Aorta (tissue), 5 donors: ENCODE results near the gene DHPS. TPM values are rescaled to one million over a fixed set of nuclear protein-coding genes. Genes with fewer than 3 reads are reported as not detected.

ENCODE experiments used
- ATAC-seq: fragments of 200-7000 bp; cut with Tn5 transposase; one replicate; pipeline ENCODE4 v1.9.1; 2022; ENCODE audit warnings: moderate library complexity; ENCODE audit not compliant: low FRiP score
- DNase-seq, 2 donors: peaks; one replicate each; pipeline ENCODE4 v3.0.0-alpha.2; 2020
- H3K27ac ChIP-seq, 2 donors: one replicate each; pipeline ENCODE4 v1.5.1; 2013; ENCODE audit warnings: low read length in 2 of 2, mild to moderate bottlenecking in 2 of 2, moderate library complexity in 2 of 2, control low read depth in 1 of 2, inconsistent platforms in 1 of 2, low read depth in 1 of 2
- H3K27me3 ChIP-seq, 2 donors: one replicate each; pipeline ENCODE4 v1.6.1; 2013; ENCODE audit warnings: control low read depth in 1 of 2, low read length in 1 of 2, mild to moderate bottlenecking in 1 of 2, moderate library complexity in 1 of 2; ENCODE audit not compliant: insufficient read depth in 2 of 2, control insufficient read depth in 1 of 2
- H3K36me3 ChIP-seq, 2 donors: one replicate each; pipeline ENCODE4 v1.6.1; 2013; ENCODE audit warnings: control low read depth in 1 of 2, low read length in 1 of 2, mild to moderate bottlenecking in 1 of 2; ENCODE audit not compliant: insufficient read depth in 2 of 2, control insufficient read depth in 1 of 2
- H3K4me1 ChIP-seq, 2 donors: one replicate each; pipeline ENCODE4 v1.6.1; 2013; ENCODE audit warnings: low read length in 2 of 2, control low read depth in 1 of 2, mild to moderate bottlenecking in 1 of 2, moderate library complexity in 1 of 2; ENCODE audit not compliant: insufficient read depth in 2 of 2, control insufficient read depth in 1 of 2
- H3K4me3 ChIP-seq, 2 donors: one replicate each; pipeline ENCODE4 v1.5.1; 2013; ENCODE audit warnings: low read length in 2 of 2, control low read depth in 1 of 2, mild to moderate bottlenecking in 1 of 2
- H3K9me3 ChIP-seq: one replicate; pipeline ENCODE4 v1.6.1; 2013; ENCODE audit warnings: mild to moderate bottlenecking, low read length; ENCODE audit not compliant: control insufficient read depth
- WGBS, 2 donors: extraction: QIAGEN DNeasy Blood & Tissue Kit; methylation state at CpG; one replicate each; pipeline ENCODE4 v1.1.7; 2013; 5-methylcytosine and 5-hydroxymethylcytosine counted together
- intact Hi-C, 2 donors: fragments of 100-400 bp; cut with DNase I; formaldehyde crosslinking; loops; one replicate each; pipeline versions ENCODE4 v1.14.2 to v1.15.0; 2022
- polyA plus RNA-seq, 2 donors: library from polyadenylated mRNA; stranded (reverse); fragments of 200-250 nt; gene quantifications; one replicate each; pipeline ENCODE4 v1.2.3, GENCODE V29; 2013
- total RNA-seq, 2 donors: library from RNA; stranded (reverse); fragmentation: NEBNext Ultra II Directional; extraction: Animal tissue kit (Norgen Biotek cat#: 25700); gene quantifications; one replicate each; pipeline ENCODE4 v1.2.1, GENCODE V29; 2021
- donor health status: healthy with polysubstance abuse.
- donor health status: Bipolar disorder and iron deficiency.
- donor health status: DM: no; HTN: no; CAD: no.
- donor health status: DM: no; HTN: no; CAD: no.
- donor health status: DM: yes; HTN: yes; CAD: no.

Gene DHPS
- total and polyA plus RNA-seq, 4 donors: 42.7 to 94.8 (median 62.0) TPM

DNA sequence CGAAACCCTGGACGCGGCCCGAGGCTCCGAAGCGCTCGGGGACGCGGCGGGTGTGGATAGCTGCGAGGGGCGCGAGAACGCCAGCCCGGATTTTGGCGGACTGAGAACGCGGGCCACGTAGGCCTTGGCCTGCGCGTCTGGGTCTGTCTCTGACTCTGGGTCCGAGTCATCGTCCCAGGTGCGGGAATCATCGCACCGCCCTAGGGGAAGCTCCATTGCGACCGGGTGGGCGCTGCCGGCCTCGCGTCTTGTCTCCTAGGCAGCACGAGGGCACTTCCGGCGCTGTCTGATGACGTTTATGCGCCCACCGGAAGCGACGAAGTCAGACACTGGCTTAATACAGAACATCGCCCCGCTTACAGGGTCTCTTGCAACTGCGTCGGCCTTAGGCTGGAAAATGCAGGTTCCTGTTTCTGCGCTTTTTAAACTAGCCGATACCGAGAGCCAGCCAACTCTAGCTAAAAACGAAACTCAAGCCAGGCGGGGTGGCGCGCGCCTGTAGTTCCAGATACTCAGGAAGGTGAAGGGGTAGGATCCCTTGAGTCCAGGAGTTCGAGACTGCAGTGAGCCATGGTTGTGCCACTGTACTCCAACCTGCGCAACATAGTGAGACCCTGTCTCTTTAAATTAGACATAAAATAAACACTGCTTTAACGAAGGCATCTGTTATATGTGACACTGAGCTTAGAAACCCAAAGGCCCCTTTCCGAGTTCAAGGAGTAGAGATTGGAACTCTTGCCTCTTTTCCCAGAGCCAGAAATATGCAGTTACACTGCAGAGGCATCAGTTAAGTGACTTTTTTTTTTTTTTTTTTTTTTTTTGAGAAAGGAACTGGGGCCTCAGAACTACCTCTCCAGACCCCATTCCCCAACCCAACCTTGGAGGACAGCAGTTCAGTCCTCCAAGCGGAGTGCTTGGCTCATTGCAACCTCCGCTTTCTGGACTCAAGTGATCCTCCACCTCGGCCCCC is 15.0 kb upstream of the DHPS start, which contains the start of gene FBXW9:
Gene FBXW9, minus strand, starts transcription at position 266 of the 970 bp plus-strand sequence. Its CDS starts 50 bp downstream, at position 216.
- no peaks in the 10 kb centered on the region for H3K9me3 ChIP-seq
- no peaks in the 10 kb centered on the region for H3K27me3 ChIP-seq
- 6% methylated on average over 59 of the region's 59 CpGs for WGBS, 2 donors
- H3K27ac ChIP-seq: peak within 1 kb of the TSS in 1 of 2 donors; percentile 82
- ATAC-seq (peak; percentile 94), DNase-seq (peak; percentile 97 to 99)
- H3K4me3 ChIP-seq: peak within 1 kb of the TSS; percentile 65 to 74
- no peaks in the 10 kb centered on the region for H3K36me3 ChIP-seq
- intact Hi-C loops: no loop called here
- no peaks in the 10 kb centered on the region for H3K4me1 ChIP-seq

DNA sequence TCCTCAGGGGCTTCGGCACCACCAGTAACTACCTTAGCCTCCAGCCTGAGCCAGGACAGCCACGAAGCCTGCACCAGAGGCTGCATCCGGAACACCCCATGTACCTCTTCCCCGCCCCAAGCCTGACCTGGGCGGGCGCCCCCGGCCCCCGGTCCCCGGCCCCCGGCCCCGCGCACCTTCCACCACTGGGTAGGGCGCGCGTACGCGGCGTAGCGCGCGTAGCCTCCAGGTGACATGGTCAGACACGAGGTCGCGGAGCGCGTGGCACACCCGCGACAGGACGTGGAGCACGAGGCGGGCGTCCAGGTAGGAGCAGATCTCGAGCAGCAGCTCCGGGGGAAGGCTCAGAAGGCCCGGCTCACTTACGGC is 14.3 kb upstream of the DHPS start:
- WGBS, 2 donors: 2 to 3% methylated on average over 35 to 36 of the region's 36 CpGs
- no peaks in the 10 kb centered on the region for H3K4me1 ChIP-seq
- DNase-seq: no peak
- no peak overlapping the region for H3K27ac ChIP-seq
- intact Hi-C loops: no loop called here
- H3K9me3 ChIP-seq: no peaks in the 10 kb centered on the region
- no peak for ATAC-seq
- H3K36me3 ChIP-seq: no peaks in the 10 kb centered on the region
- peak overlapping the region; percentile 65 to 74 for H3K4me3 ChIP-seq
- H3K27me3 ChIP-seq: no peaks in the 10 kb centered on the region

DNA sequence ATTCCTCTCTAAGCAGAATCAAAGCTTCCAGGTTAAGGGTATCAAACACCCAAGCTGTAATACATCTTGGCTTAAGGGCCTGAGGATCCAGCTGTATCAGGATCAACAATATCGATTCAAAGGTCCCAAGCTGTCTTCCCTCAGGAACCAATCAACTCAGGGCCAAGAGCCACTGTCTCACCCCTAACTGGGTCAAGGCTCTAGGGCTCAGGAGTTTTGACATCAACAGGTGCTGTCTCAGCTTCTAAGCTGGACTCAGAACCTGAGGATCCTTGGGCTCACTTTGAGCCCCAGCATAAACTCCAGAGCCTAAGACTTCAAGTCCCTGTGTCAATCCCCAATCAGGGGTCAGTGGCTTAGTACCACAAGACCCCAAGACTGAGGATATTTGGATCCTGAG is 13.8 kb upstream of the DHPS start:
- no peaks in the 10 kb centered on the region for H3K36me3 ChIP-seq
- no peak for ATAC-seq
- intact Hi-C loops: no loop called here
- H3K9me3 ChIP-seq: no peaks in the 10 kb centered on the region
- H3K4me1 ChIP-seq: no peaks in the 10 kb centered on the region
- H3K27me3 ChIP-seq: no peaks in the 10 kb centered on the region
- no peak overlapping the region for H3K27ac ChIP-seq
- 88 to 90% methylated on average over 1 of the region's 1 CpG for WGBS, 2 donors
- DNase-seq: no peak
- no peak overlapping the region for H3K4me3 ChIP-seq

DNA sequence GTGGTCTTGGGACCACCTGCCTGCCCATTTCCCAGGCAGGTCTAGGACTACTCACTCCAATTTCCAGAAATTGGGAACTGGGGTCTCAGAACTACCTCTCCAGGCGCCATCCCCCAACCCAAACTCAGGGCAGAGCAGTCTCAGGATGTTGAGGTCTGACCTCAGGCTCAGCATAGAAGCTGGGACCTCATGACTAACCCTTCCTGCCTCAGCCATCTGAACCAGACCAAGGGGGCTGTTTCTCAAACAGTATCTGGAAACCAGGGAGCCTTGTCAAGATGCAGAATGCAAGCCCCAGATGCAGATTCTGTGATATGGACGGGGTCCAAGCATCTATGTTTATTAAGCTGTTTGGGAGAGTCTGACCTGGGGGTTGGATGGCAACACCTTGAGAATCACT is 13.4 kb upstream of the DHPS start:
- Histone ChIP-seq H3K36me3 (no peaks in the 10 kb centered on the region), H3K4me1 (no peaks in the 10 kb centered on the region), H3K27ac (no peak overlapping the region), H3K27me3 (no peaks in the 10 kb centered on the region), H3K9me3 (no peaks in the 10 kb centered on the region), H3K4me3 (no peak overlapping the region)
- intact Hi-C loops: no loop called here
- no peak for DNase-seq
- 65 to 73% methylated on average over 2 of the region's 2 CpGs for WGBS, 2 donors
- ATAC-seq: no peak

DNA sequence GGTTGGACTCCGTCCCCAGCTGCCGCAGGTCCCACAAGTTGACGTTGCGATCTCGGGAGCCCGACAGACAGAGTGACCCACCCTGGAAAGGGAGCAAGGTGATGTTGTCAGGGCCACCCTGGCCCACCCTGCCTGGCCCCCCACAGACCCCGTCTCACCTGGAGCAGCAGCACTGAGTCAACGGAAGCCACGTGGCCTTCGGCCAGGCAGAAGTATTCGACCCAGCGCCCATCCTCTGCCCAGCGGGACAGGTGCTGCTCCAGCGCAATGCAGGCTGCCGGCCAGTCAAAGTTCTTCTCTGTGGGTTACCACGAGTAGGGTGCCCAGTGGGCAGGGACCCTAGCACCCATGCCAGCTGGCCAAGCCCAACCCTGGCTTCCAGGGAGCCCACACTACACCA is 13.0 kb upstream of the DHPS start:
- no peaks in the 10 kb centered on the region for H3K9me3 ChIP-seq
- intact Hi-C loops: no loop called here
- ATAC-seq (no peak), DNase-seq (no peak)
- no peaks in the 10 kb centered on the region for H3K36me3 ChIP-seq
- H3K27me3 ChIP-seq: no peaks in the 10 kb centered on the region
- no peaks in the 10 kb centered on the region for H3K4me1 ChIP-seq
- H3K27ac ChIP-seq: no peak overlapping the region
- WGBS, 2 donors: 89 to 90% methylated on average over 16 of the region's 16 CpGs
- no peak overlapping the region for H3K4me3 ChIP-seq

DNA sequence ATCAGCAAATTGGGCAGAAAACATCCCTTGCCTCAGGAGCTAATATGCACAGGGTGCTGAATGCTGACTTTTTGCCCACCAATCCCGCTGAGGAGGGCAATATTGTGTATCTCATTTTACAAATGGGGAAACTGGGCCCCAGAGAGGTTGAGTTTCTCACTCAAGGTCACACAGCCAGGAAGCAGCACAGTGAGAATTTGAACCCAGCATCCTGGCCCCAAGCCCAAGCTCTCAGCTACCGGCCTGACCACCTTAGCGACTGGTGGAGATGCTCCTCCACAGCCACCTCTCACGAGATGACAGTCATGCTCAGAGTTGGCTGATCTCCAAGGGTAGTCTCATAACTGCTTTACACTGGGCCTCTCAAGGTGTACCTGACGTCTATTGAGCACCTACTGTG is 11.3 kb upstream of the DHPS start:
- Histone ChIP-seq H3K27ac (no peak overlapping the region), H3K9me3 (no peaks in the 10 kb centered on the region), H3K4me1 (no peaks in the 10 kb centered on the region), H3K36me3 (no peaks in the 10 kb centered on the region), H3K27me3 (no peaks in the 10 kb centered on the region), H3K4me3 (no peak overlapping the region)
- ATAC-seq (no peak), DNase-seq (no peak)
- intact Hi-C loops: no loop called here
- 79 to 86% methylated on average over 5 of the region's 5 CpGs for WGBS, 2 donors

DNA sequence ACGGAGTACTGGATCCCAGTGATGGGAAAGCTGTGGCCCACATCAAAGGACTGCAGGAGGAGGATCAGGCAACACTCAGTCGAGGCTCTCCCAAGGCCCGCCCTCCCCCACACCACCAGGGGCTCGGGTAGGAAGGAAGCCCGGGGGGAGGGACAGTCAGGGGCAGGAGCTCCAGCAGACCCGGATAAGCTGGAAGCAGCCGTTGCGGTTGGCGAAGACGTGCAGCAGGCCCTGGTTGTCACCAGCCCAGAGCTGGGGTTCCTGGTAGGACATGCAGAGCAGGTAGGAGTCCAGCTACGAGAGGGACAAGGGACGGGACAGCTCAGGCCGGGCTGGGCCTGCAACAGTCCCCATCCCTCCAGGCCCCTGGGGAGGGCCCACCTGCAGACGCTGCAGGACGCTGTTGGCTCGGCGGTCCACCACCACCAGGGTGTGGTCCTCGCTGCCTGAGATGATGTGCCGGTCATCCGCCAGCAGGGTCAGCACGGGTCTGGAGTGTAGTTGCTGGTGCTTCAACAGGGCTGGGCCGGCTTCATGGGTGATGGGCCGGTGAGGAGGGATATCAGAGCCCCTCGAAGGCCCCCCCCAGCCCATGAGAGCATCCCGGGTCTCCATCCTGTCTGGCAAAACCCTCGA is 8.0 kb upstream of the DHPS start:
- Histone ChIP-seq H3K9me3 (no peaks in the 10 kb centered on the region), H3K4me1 (no peaks in the 10 kb centered on the region), H3K27ac (no peak overlapping the region), H3K27me3 (no peaks in the 10 kb centered on the region), H3K4me3 (no peak overlapping the region), H3K36me3 (no peaks in the 10 kb centered on the region)
- DNase-seq: no peak
- 83% methylated on average over 26 of the region's 26 CpGs for WGBS, 2 donors
- ATAC-seq: no peak
- intact Hi-C loops: no loop called here

DNA sequence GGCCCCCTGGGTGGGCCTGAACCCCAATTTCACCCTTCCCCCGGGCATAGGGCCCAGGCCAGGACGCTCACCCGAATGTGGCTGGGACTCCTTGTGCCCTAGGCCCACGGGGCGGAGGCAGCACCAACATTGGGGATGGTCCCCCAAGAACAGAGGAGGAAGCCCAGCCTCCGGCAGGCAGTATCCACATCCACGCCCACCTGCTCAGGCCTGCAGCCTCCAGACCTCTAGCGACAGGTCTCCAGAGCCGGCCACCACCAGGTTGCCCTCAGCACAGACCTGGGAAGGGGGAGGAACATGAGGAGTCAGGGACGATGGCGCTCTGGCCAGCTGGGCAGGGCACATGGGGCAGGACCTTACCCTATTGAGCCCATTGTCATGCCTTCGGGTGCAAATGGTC is 7.3 kb upstream of the DHPS start:
- Histone ChIP-seq H3K36me3 (no peaks in the 10 kb centered on the region), H3K4me3 (no peak overlapping the region), H3K4me1 (no peaks in the 10 kb centered on the region), H3K27ac (no peak overlapping the region), H3K9me3 (no peaks in the 10 kb centered on the region), H3K27me3 (no peaks in the 10 kb centered on the region)
- DNase-seq (no peak), ATAC-seq (no peak)
- intact Hi-C loops: no loop called here
- 89 to 90% methylated on average over 12 of the region's 12 CpGs for WGBS, 2 donors
